ENCODE data around the gene DIPK1C.

GRCh38 chr18:74389991-74390390 lies 67.1 kb downstream of the DIPK1C start:
- TF ChIP-seq ZNF24 (IDR thresholded peaks at IDR 0.05) (no peak), ATF3 (IDR thresholded peaks at IDR 0.05) (no peak), ATF3 (CRISPR knock-in tag; conservative IDR thresholded peaks at IDR 0.05) (no peak)
